ENCODE data around the gene PLEKHG4B.
"Not testable (repeated sequence)": the region's sequence is repeated elsewhere in the genome, so short reads cannot be mapped to it uniquely, and the experiment has no call there.

Gene PLEKHG4B

GRCh38 chr5:96976-97660 is 5.2 kb downstream of the PLEKHG4B start:
- DNase-seq, result no peak

- no peak for DNase-seq
Measured at GRCh38 chr5:99815-100214, 7.8 kb downstream of the PLEKHG4B start.

GRCh38 chr5:102411-103043 is 10.6 kb downstream of the PLEKHG4B start:
- no peak for DNase-seq

- not testable (repeated sequence) for DNase-seq
Measured at GRCh38 chr5:104106-104505, 12.1 kb downstream of the PLEKHG4B start.

- DNase-seq, result no peak
Measured at GRCh38 chr5:104778-105296, 12.9 kb downstream of the PLEKHG4B start.

- no peak for DNase-seq
Measured at GRCh38 chr5:105504-106070, 13.6 kb downstream of the PLEKHG4B start.

- DNase-seq, result no peak
Measured at GRCh38 chr5:106587-106986, 14.6 kb downstream of the PLEKHG4B start.

- no peak for DNase-seq
Measured at GRCh38 chr5:107526-107925, 15.6 kb downstream of the PLEKHG4B start.

- no peak for DNase-seq
Measured at GRCh38 chr5:109826-110225, 17.9 kb downstream of the PLEKHG4B start.

GRCh38 chr5:110270-110888 is 18.4 kb downstream of the PLEKHG4B start:
- no peak for DNase-seq

GRCh38 chr5:111171-111570 is 19.2 kb downstream of the PLEKHG4B start:
- no peak for DNase-seq

- DNase-seq, result no peak
Measured at GRCh38 chr5:119486-120097, 27.6 kb downstream of the PLEKHG4B start.

- no peak for DNase-seq
Measured at GRCh38 chr5:121432-121831, 29.5 kb downstream of the PLEKHG4B start.

GRCh38 chr5:125815-126214 is 33.8 kb downstream of the PLEKHG4B start:
- DNase-seq, result peak; percentile 3

GRCh38 chr5:126806-127205 is 34.8 kb downstream of the PLEKHG4B start:
- DNase-seq, result no peak

- no peak for DNase-seq
Measured at GRCh38 chr5:127886-128285, 35.9 kb downstream of the PLEKHG4B start.

GRCh38 chr5:128446-128845 is 36.5 kb downstream of the PLEKHG4B start:
- no peak for DNase-seq

- no peak for DNase-seq
Measured at GRCh38 chr5:129148-129547, 37.2 kb downstream of the PLEKHG4B start.

GRCh38 chr5:129820-130219 is 37.9 kb downstream of the PLEKHG4B start:
- no peak for DNase-seq

GRCh38 chr5:130601-131131 is 38.7 kb downstream of the PLEKHG4B start:
- no peak for DNase-seq

GRCh38 chr5:136901-137300 is 44.9 kb downstream of the PLEKHG4B start:
- DNase-seq, result no peak

GRCh38 chr5:137741-138140 is 45.8 kb downstream of the PLEKHG4B start:
- no peak for DNase-seq

GRCh38 chr5:138936-139335 is 47.0 kb downstream of the PLEKHG4B start:
- no peak for DNase-seq

Data from OCI-M1 (cell line).